Activated CD4-positive, alpha-beta memory T cell treated with anti-CD3 and anti-CD28 coated beads for 36 hours (primary cell): ENCODE measurements around the gene IGF2. TPM values are rescaled to one million over a fixed set of nuclear protein-coding genes. Genes with fewer than 3 reads are reported as not detected.

Experiments used
- CTCF ChIA-PET: fragments of 350-600 bp; sonication (Branson Sonifier 250); formaldehyde crosslinking; loops from one replicate; lab custom pipeline; 2021; ENCODE audit warnings: antibody characterized with exemption, inconsistent platforms; lab: Charles Lee
- POLR2A ChIA-PET: fragments of 350-600 bp; sonication (Branson Sonifier 250); formaldehyde crosslinking; loops from one replicate; lab custom pipeline; 2021; ENCODE audit warnings: antibody characterized with exemption; lab: Charles Lee
- DNase-seq: peaks from one replicate; pipeline ENCODE4 v3.0.0-alpha.2; 2020
- H3K27ac Mint-ChIP-seq: one replicate; pipeline ENCODE4 v1.8.0; 2021; ENCODE audit warnings: mixed read lengths
- H3K27me3 Mint-ChIP-seq: one replicate; pipeline ENCODE4 v1.8.0; 2021; ENCODE audit warnings: mixed read lengths
- H3K36me3 Mint-ChIP-seq: one replicate; pipeline ENCODE4 v1.8.0; 2021; ENCODE audit warnings: mixed read lengths
- H3K4me1 Mint-ChIP-seq: one replicate; pipeline ENCODE4 v1.8.0; 2021; ENCODE audit warnings: low read depth, mixed read lengths
- H3K4me3 Mint-ChIP-seq: one replicate; pipeline ENCODE4 v1.8.0; 2021; ENCODE audit warnings: mild to moderate bottlenecking, mixed read lengths
- H3K9me3 Mint-ChIP-seq: one replicate; pipeline ENCODE4 v1.8.0; 2021; ENCODE audit warnings: mixed read lengths
- intact Hi-C: fragments of 100-400 bp; cut with micrococcal nuclease; formaldehyde crosslinking; loops from one replicate; pipeline ENCODE4 v1.15.1; 2023
- total RNA-seq, 2 experiments: library from RNA; stranded (reverse); gene quantifications; one replicate each; pipeline ENCODE4 v1.2.3, GENCODE V29; 2021

Gene IGF2
- total RNA-seq, 2 experiments from 2014 or later: 26.5 to 27.0 TPM

DNA sequence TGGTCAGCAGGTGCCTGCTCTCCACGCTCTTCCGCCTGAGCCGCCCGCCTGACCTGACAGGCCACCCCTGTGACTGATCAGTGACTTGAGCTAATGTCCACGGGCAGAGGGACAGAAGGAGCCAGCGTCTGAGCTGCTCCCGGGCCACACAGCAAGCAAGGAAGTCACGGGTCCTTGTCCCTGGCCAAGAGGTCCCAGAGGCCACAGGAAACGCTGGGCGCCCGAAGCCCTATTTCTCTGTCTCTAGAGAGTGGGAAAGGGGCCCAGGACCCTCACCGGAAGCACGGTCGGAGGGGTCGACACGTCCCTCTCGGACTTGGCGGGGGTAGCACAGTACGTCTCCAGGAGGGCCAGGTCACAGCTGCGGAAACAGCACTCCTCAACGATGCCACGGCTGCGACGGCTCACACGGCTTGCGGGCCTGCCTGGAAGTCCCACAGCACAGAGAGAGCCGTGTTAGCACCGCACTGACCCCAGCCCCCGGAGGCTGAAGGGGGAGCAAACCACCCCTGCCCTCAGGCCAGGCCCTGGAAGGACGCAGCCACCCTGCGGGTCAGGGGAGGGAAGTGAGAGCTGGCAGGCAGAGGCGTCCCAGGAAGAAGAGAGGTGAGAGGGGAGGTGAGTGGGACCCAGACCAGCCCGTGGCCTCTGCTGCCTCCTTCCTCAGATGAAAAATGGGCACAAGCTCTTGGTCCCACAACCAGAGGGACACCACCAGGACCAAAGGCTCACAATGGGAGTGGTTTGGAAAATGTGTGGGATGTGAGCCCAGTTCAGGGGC lies 5.8 kb downstream of the IGF2 start:
- Mint-ChIP-seq H3K4me1 (peaks cover 6% of the 10 kb centered on the region), H3K4me3 (no peak overlapping the region), H3K27ac (no peak overlapping the region), H3K36me3 (no peaks in the 10 kb centered on the region), H3K9me3 (no peaks in the 10 kb centered on the region), H3K27me3 (peaks cover 57% of the 10 kb centered on the region)
- intact Hi-C loops: no loop called here
- CTCF ChIA-PET: interaction anchor here (0.8 to 1.7 kb wide), 4 partner anchors 10 to 481 kb away, joined by 3 to 9 read pairs (median 6); no protein-coding TSS in a partner anchor
- POLR2A ChIA-PET: no interaction called here
- no peak for DNase-seq

DNA sequence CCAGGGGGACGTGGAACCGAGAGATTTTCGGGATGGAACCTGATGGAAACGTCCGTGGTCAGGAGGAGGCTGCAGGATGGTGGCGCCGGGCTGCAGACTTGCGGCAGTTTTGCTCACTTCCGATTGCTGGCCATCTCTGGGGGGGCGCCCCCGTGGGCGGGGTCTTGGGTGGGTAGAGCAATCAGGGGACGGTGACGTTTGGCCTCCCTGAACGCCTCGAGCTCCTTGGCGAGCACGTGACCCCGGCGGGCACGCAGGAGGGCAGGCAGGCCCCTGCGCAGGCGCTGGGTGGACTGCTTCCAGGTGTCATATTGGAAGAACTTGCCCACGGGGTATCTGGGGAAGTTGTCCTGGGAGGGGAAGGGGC lies 6.3 kb downstream of the IGF2 start:
- intact Hi-C loops: no loop called here

DNA sequence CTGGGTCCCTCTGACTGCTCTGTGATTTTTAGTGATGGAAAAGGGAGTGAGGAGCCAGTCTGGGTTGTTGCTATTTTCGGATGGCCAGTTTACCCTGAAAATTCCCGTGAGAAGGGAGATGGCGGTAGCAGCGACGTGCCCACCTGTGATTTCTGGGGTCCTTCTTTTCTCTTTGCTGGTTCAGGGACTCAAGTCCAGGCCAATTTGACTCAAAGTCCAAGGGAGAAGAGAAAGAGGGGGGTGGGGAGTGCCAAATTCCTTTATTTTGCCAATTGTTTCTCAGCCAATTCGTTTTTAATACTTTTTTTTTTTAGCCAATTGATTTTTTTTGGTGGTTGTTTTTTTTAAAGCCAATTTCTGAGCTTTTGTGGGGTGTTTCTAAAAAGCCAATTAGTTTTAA lies 6.9 kb downstream of the IGF2 start:
- peaks cover 50% of the 10 kb centered on the region for H3K27me3 Mint-ChIP-seq
- no peak for DNase-seq
- intact Hi-C loops: no loop called here
- no peaks in the 10 kb centered on the region for H3K9me3 Mint-ChIP-seq
- no peak overlapping the region for H3K4me3 Mint-ChIP-seq
- H3K4me1 Mint-ChIP-seq: peaks cover 2% of the 10 kb centered on the region
- CTCF ChIA-PET: interaction anchor here (0.6 to 1.7 kb wide), 2 partner anchors 11 to 19 kb away, joined by 3 to 5 read pairs; no protein-coding TSS in a partner anchor
- no peaks in the 10 kb centered on the region for H3K36me3 Mint-ChIP-seq
- no peak overlapping the region for H3K27ac Mint-ChIP-seq
- POLR2A ChIA-PET: no interaction called here

More for the DNA sequence above, 6.3 kb downstream of the IGF2 start:
- peaks cover 6% of the 10 kb centered on the region for H3K4me1 Mint-ChIP-seq
- DNase-seq: no peak
- ChIA-PET POLR2A (no interaction called here), CTCF (interaction anchor here (0.6 to 1.7 kb wide), 2 partner anchors 10 to 18 kb away, joined by 3 to 5 read pairs; no protein-coding TSS in a partner anchor)
- no peak overlapping the region for H3K4me3 Mint-ChIP-seq
- H3K9me3 Mint-ChIP-seq: no peaks in the 10 kb centered on the region
- peaks cover 53% of the 10 kb centered on the region for H3K27me3 Mint-ChIP-seq
- H3K36me3 Mint-ChIP-seq: no peaks in the 10 kb centered on the region
- no peak overlapping the region for H3K27ac Mint-ChIP-seq

DNA sequence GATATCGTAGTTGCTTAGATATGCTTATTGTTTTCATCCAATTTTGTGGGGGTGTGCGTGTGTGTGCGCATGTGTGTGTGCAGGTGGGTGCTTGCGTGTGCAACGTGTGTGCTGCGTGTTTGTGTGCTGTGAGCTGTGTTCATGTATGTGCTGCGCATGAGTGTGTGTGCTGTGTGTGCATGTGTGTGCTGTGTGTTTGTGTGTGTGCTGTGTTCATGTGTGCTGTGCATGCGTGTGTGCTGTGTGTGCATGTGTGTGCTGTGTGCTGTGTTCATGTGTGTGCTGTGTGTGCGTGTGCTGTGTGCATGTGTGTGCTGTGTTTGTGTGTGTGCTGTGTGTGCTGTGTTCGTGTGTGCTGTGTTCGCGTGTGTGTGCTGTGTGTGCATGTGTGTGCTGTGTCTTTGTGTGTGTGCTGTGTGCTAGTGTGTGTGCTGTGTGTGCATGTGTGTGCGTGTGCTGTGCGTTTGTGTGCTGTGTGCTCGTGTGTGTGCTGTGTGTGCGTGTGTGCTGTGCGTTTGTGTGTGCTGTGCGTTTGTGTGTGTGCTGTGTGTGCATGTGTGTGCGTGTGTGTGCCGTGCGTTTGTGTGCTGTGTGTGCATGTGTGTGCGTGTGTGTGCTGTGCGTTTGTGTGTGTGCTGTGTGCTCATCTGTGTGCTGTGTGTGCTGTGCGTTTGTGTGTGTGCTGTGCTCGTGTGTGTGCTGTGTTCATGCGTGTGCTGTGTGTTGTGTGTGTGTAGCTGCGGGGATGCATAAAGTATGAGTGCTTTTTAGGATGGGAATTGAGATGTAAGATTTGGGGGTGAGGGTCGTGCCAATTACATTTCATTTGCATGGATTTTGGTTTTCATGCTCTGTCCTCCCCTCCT lies 7.6 kb downstream of the IGF2 start:
- DNase-seq: no peak
- POLR2A ChIA-PET: no interaction called here
- CTCF ChIA-PET: no interaction called here
- Mint-ChIP-seq H3K9me3 (no peaks in the 10 kb centered on the region), H3K27ac (no peak overlapping the region), H3K4me1 (no peaks in the 10 kb centered on the region), H3K36me3 (no peaks in the 10 kb centered on the region), H3K27me3 (peaks cover 46% of the 10 kb centered on the region), H3K4me3 (no peak overlapping the region)
- intact Hi-C loops: no loop called here

DNA sequence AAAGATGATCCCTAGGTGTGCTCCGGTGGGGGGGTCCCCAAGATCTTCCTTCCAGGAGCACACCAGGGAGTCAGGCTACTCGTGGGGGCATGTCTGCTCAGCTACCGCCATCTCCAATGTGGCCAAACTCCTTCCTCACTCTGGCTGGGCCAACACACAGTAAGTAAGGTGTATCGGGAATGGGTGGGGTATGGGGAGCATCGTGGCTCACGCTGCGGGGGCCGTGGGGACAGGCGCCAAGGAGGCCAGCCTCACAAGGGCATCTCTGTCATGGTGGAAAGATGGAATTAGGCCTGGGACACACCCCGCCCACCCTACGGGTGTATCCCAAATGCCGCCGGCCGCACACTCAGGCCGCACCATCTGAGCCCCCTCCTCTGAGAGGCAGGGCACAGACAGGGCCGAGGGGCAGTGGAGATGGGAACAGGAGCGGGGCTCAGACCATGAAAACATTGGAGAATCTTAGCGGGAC lies 8.3 kb downstream of the IGF2 start:
- ChIA-PET CTCF (no interaction called here), POLR2A (no interaction called here)
- no peaks in the 10 kb centered on the region for H3K36me3 Mint-ChIP-seq
- no peaks in the 10 kb centered on the region for H3K9me3 Mint-ChIP-seq
- H3K4me3 Mint-ChIP-seq: no peak overlapping the region
- no peaks in the 10 kb centered on the region for H3K4me1 Mint-ChIP-seq
- no peak overlapping the region for H3K27ac Mint-ChIP-seq
- no peak for DNase-seq
- intact Hi-C loops: no loop called here
- H3K27me3 Mint-ChIP-seq: peaks cover 39% of the 10 kb centered on the region

DNA sequence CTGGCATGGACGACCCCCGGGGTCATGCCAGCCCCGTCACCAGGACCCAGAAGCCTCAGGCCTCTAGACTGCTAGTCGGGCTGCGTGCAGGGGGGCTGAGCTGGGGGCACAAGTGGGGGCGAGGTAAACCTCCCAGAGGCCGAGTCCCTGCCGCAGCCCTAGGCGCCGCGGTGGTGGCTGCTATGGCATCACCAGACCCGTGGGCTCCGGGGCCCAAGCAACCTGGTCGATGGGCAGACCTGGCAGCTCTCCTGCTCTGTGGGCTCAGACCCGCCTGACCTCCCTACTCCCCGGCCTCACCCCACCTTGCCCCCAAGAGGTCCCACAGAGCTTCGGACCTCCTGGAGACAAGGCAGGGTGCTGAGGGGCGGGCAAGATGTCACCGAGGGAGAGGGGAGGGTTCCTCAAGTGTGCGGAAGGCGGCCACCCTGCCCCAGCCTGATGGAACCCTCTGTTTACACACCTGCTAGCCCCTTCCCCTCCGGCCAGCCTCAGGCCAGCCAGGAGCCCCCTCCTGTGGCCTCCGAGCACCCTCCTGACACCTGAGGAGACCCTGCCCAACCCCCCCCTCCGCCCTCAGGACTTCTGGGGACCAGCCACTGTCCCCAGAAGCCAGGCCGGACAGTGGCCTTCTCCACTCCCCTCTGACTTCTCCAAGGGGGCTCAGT lies 9.4 kb downstream of the IGF2 start:
- CTCF ChIA-PET: no interaction called here

DNA sequence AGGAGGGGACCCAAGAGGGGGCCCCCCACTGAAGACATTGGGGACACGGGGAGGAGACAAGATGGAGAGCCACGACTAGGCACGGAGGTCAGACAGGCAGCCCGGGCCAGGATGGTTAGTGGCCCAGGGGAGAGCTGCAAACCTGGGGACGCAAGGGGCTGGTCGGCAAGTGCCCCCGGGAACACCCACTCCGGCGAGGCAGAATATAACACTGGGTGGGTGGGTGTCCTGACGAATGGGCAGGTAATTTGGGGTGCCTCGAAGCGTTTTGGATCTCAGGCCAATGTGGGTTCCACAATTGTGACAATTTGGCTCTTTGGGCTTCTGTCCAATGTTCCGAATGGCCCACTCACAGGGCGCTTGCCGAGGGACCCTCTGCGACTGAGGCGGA lies 9.9 kb downstream of the IGF2 start:
- ChIA-PET POLR2A (no interaction called here), CTCF (no interaction called here)
- no peaks in the 10 kb centered on the region for H3K4me1 Mint-ChIP-seq
- peaks cover 34% of the 10 kb centered on the region for H3K27me3 Mint-ChIP-seq
- H3K36me3 Mint-ChIP-seq: no peaks in the 10 kb centered on the region
- no peak overlapping the region for H3K27ac Mint-ChIP-seq
- DNase-seq: no peak
- H3K9me3 Mint-ChIP-seq: no peaks in the 10 kb centered on the region
- intact Hi-C loops: no loop called here
- no peak overlapping the region for H3K4me3 Mint-ChIP-seq

More for the DNA sequence above, 9.4 kb downstream of the IGF2 start:
- Mint-ChIP-seq H3K9me3 (no peaks in the 10 kb centered on the region), H3K4me3 (no peak overlapping the region), H3K36me3 (no peaks in the 10 kb centered on the region), H3K27me3 (peaks cover 32% of the 10 kb centered on the region), H3K27ac (no peak overlapping the region), H3K4me1 (no peaks in the 10 kb centered on the region)
- DNase-seq: no peak
- intact Hi-C loops: no loop called here
- POLR2A ChIA-PET: no interaction called here

DNA sequence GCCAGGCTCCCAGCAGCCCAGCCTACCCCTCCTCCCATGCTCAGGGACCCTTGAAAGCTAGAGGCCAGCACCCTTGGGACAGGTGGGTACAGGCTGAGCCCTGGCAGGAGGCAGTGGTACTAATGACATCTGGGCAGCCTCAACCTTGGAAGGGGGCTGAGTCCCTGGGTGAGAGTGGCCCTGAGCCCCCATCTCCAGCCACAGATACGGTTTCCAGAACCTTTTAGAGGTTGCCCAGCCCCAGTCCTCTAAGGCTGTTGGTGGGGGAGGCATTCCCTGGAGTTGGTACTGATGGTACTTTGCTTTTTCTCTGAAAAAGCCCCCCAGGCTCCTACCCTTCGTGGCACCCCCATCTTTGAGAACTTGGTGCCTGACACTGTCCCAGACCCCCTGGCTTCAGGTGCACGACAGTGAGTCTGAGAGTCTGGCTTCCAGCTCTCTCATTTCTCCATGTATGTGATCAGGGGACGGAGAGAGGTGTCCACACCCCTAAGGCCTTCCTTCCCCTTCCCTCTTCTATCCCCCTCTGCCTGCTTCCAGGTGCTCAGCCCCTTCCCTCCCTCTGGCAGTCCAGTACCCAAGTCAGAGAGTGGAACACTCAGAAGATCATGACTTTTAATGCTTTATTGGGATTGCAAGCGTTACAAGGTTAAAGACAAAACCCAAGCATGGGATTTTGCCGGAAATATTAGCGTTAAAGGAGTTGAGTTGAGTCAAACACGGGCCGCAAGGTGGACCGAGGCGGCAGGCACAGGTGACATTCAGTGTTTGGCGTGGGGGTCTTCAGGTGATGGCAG lies 10.5 kb downstream of the IGF2 start:
- intact Hi-C loops: no loop called here
- no peak overlapping the region for H3K27ac Mint-ChIP-seq
- no peaks in the 10 kb centered on the region for H3K36me3 Mint-ChIP-seq
- peaks cover 33% of the 10 kb centered on the region for H3K27me3 Mint-ChIP-seq
- POLR2A ChIA-PET: no interaction called here
- no peak overlapping the region for H3K4me3 Mint-ChIP-seq
- no peaks in the 10 kb centered on the region for H3K9me3 Mint-ChIP-seq
- no peaks in the 10 kb centered on the region for H3K4me1 Mint-ChIP-seq
- CTCF ChIA-PET: no interaction called here
- no peak for DNase-seq

DNA sequence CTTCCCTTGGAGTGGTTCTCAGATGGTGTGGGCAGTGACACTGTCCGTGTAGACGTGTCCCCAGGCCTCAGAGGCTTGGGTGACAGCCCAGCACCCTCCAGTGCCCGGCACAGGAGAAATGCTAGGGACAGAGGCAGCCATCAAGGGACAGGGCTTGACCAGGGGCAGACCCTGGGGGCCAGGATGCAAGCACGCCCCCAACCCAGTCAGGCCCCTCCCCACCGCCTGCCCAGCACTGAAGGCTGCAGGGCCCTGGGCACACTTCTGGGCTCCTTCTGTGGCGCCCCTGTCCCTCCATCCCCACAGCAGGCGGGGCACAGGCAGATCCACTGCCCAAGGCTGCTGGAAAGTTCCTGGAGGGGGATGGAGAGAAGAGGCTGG lies 11.1 kb downstream of the IGF2 start:
- POLR2A ChIA-PET: no interaction called here
- H3K9me3 Mint-ChIP-seq: no peaks in the 10 kb centered on the region
- CTCF ChIA-PET: no interaction called here
- no peaks in the 10 kb centered on the region for H3K4me1 Mint-ChIP-seq
- intact Hi-C loops: no loop called here
- no peak overlapping the region for H3K4me3 Mint-ChIP-seq
- no peak overlapping the region for H3K27ac Mint-ChIP-seq
- peaks cover 32% of the 10 kb centered on the region for H3K27me3 Mint-ChIP-seq
- no peak for DNase-seq
- no peaks in the 10 kb centered on the region for H3K36me3 Mint-ChIP-seq

DNA sequence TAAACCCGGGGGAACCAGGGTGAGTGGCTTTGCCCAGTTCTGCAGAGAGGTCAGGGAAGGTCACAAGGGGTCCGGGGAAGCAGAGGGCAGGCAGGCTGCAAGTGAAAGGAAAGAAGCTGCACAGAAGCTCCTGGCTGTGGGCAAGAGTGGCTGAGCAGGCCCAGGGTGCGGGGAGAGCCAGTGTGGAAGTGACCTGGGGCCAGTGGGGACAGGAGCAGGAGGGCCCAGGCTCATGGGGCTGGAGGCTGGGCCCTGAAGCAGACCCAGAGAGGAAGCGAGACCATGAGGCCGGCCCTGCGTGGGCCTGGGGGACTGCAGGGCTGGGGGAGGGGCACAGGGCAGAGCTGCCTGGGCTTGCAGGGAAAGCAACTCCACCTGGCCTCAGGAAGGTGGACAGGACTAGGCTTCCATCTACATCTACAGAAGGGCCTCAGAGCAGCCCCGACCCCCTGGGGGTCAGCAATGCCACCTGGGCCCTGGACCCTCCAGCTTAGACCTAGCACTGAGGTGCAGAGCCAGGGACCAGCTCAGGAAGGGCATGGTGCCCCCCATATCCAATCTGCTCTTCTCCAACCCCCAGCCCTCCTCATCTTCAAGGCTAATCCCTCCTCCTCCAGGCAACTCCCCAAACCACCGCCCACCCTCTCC lies 11.6 kb downstream of the IGF2 start:
- no peak for DNase-seq
- Mint-ChIP-seq H3K4me3 (no peak overlapping the region), H3K27ac (no peak overlapping the region), H3K4me1 (no peaks in the 10 kb centered on the region), H3K36me3 (no peaks in the 10 kb centered on the region), H3K27me3 (peaks cover 27% of the 10 kb centered on the region), H3K9me3 (no peaks in the 10 kb centered on the region)
- POLR2A ChIA-PET: no interaction called here
- intact Hi-C loops: no loop called here
- CTCF ChIA-PET: no interaction called here

DNA sequence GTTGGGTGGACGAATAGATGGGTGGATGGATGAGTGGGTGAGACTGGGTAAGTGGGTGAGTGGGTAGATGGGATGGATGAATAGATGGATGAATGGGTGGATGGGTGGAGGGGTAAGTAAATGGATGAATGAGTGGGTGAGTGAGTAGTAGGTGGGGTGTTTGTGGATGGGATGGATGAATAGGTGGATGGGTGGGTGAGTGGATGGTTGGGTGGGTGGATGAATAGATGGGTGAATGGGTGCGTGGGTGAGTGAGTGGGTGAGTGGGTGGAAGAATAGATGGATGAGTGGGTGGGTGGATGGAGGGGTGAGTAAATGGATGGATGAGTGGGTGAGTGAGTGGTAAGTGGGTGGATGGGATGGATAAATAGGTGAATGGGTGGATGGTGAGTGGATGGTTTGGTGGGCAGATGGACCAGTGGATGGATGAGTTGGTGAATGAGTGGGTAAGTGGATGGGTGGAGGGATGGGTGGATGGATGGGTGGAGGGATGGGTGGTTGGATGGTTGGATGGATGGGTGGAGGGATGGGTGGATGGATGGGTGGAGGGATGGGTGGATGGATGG lies 12.6 kb downstream of the IGF2 start:
- CTCF ChIA-PET: no interaction called here
- no peaks in the 10 kb centered on the region for H3K4me1 Mint-ChIP-seq
- DNase-seq: no peak
- intact Hi-C loops: no loop called here
- POLR2A ChIA-PET: no interaction called here
- H3K27me3 Mint-ChIP-seq: peaks cover 24% of the 10 kb centered on the region
- no peak overlapping the region for H3K4me3 Mint-ChIP-seq
- no peaks in the 10 kb centered on the region for H3K9me3 Mint-ChIP-seq
- no peak overlapping the region for H3K27ac Mint-ChIP-seq
- no peaks in the 10 kb centered on the region for H3K36me3 Mint-ChIP-seq
